ENCODE data around the gene FAM227B. TPM values are rescaled to one million over a fixed set of nuclear protein-coding genes. Genes with fewer than 3 reads are reported as not detected.
"Not testable (repeated sequence)": the region's sequence is repeated elsewhere in the genome, so short reads cannot be mapped to it uniquely, and the experiment has no call there.

FAM227B gene
- total RNA-seq, 1 donor from 2014 or later, result 4.5 TPM

GRCh38 chr15:49366496-49366895, 254.1 kb downstream of the FAM227B start:
- DNase-seq, result no peak
- intact Hi-C loops (cut with DNase I), result no loop called here
- Histone ChIP-seq H3K9me3 (no peaks in the 10 kb centered on the region), H3K4me3 (no peak overlapping the region), H3K4me1 (no peaks in the 10 kb centered on the region), H3K27ac (no peak overlapping the region), H3K36me3 (no peaks in the 10 kb centered on the region), H3K27me3 (no peaks in the 10 kb centered on the region)
- TF ChIP-seq, protein P1, sequence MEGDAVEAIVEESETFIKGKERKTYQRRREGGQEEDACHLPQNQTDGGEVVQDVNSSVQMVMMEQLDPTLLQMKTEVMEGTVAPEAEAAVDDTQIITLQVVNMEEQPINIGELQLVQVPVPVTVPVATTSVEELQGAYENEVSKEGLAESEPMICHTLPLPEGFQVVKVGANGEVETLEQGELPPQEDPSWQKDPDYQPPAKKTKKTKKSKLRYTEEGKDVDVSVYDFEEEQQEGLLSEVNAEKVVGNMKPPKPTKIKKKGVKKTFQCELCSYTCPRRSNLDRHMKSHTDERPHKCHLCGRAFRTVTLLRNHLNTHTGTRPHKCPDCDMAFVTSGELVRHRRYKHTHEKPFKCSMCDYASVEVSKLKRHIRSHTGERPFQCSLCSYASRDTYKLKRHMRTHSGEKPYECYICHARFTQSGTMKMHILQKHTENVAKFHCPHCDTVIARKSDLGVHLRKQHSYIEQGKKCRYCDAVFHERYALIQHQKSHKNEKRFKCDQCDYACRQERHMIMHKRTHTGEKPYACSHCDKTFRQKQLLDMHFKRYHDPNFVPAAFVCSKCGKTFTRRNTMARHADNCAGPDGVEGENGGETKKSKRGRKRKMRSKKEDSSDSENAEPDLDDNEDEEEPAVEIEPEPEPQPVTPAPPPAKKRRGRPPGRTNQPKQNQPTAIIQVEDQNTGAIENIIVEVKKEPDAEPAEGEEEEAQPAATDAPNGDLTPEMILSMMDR (IDR thresholded peaks at IDR 0.05), result no peak
- no peak for ATAC-seq

DNA sequence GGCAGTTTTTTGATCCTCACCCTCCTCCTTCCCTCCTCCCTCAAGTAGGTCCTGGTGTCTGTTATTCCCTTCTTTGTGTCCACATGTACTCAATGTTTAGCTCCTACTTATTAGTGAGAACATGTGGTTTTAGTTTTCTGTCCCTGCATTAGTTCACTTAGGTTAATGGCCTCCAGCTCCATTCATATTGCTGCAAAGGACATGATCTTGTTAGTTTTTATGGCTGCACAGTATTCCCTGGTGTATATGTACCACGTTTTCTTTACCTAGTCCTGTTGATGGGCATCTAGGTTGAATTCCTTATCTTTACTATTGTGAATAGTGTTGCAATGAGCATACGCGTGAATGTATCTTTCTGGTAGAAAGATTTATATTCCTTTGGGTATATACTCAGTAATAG, 259.2 kb downstream of the FAM227B start:
- DNase-seq (no peak), ATAC-seq (no peak)
- Histone ChIP-seq H3K9me3 (no peaks in the 10 kb centered on the region), H3K4me3 (no peak overlapping the region), H3K27me3 (no peaks in the 10 kb centered on the region), H3K36me3 (no peaks in the 10 kb centered on the region), H3K27ac (no peak overlapping the region), H3K4me1 (no peaks in the 10 kb centered on the region)
- TF ChIP-seq, protein P1 (IDR thresholded peaks at IDR 0.05), result no peak
- intact Hi-C loops (cut with DNase I), result no loop called here

GRCh38 chr15:49354439-49354838, 266.2 kb downstream of the FAM227B start:
- intact Hi-C loops (cut with DNase I); DNase-seq: not testable (repeated sequence)

GRCh38 chr15:49343546-49343945, 277.1 kb downstream of the FAM227B start:
- Histone ChIP-seq H3K9me3 (no peaks in the 10 kb centered on the region), H3K4me1 (no peaks in the 10 kb centered on the region), H3K36me3 (no peaks in the 10 kb centered on the region), H3K4me3 (no peak overlapping the region), H3K27me3 (no peaks in the 10 kb centered on the region), H3K27ac (no peak overlapping the region)
- intact Hi-C loops (cut with DNase I), result no loop called here
- TF ChIP-seq, protein P1 (IDR thresholded peaks at IDR 0.05), result no peak
- DNase-seq (no peak), ATAC-seq (no peak)

More at GRCh38 chr15:49354439-49354838, 266.2 kb downstream of the FAM227B start:
- not testable (repeated sequence) for H3K36me3 ChIP-seq, H3K27me3 ChIP-seq, H3K27ac ChIP-seq, H3K9me3 ChIP-seq, H3K4me3 ChIP-seq, H3K4me1 ChIP-seq, ATAC-seq

DNA sequence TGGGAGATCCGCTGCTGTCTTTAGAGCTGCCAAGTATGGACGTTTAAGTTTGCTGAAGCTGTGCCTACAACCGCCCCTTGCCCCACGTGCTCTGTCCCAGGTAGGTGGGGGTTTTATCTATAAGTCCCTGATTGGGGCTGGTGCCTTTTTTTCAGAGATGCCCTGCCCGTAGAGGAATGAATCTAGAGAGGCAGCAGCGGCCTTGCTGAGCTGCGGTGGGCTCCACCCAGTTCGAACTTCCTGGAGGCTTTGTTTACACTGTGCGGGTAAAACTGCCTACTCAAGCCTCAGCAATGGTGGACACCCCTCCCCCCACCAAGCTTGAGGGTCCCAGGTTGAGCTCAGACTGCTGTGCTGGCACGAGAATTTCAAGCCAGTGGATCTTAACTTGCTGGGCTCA, 281.0 kb downstream of the FAM227B start:
- ATAC-seq (no peak), DNase-seq (no peak)
- no peaks in the 10 kb centered on the region for H3K27me3 ChIP-seq
- intact Hi-C loops (cut with DNase I), result no loop called here
- TF ChIP-seq, protein P1 (IDR thresholded peaks at IDR 0.05), result no peak
- no peaks in the 10 kb centered on the region for H3K4me1 ChIP-seq
- H3K9me3 ChIP-seq, result no peaks in the 10 kb centered on the region
- H3K4me3 ChIP-seq, result no peak overlapping the region
- H3K27ac ChIP-seq, result no peak overlapping the region
- H3K36me3 ChIP-seq, result no peaks in the 10 kb centered on the region

GRCh38 chr15:49331951-49332350, 288.7 kb downstream of the FAM227B start:
- H3K36me3 ChIP-seq, result peaks cover 15% of the 10 kb centered on the region
- peaks cover 7% of the 10 kb centered on the region for H3K4me1 ChIP-seq
- TF ChIP-seq, protein P1 (IDR thresholded peaks at IDR 0.05), result no peak
- DNase-seq (no peak), ATAC-seq (peak; percentile 43)
- H3K27me3 ChIP-seq, result no peaks in the 10 kb centered on the region
- no peak overlapping the region for H3K4me3 ChIP-seq
- H3K9me3 ChIP-seq, result no peaks in the 10 kb centered on the region
- intact Hi-C loops (cut with DNase I), result no loop called here
- no peak overlapping the region for H3K27ac ChIP-seq

Measured in upper lobe of right lung (tissue), 1 donor.